Keratinocyte (primary cell): Measurements from ENCODE around the gene UBE2I.

Experiments
- EZH2 ChIP-seq: IDR thresholded peaks from one replicate; pipeline ENCODE4 v1.6.1; 2012; ENCODE audit warnings: inconsistent platforms, mild to moderate bottlenecking, low read length, moderate library complexity
- TF ChIP-seq, protein P1 (sequence below), 3 experiments: IDR thresholded peaks in 1 of 3; conservative IDR thresholded peaks in 1 of 3; optimal IDR thresholded peaks in 1 of 3; 2 replicates in 2 of 3; 3 replicates in 1 of 3; pipeline versions ENCODE3 to v1.5.1; 2011; ENCODE audit warnings: low read length in 3 of 3, mild to moderate bottlenecking in 3 of 3, moderate library complexity in 2 of 3, control low read depth in 1 of 3, inconsistent platforms in 1 of 3; ENCODE audit not compliant: insufficient read depth in 2 of 3; ENCODE audit errors: extremely low read depth in 1 of 3

DNA sequence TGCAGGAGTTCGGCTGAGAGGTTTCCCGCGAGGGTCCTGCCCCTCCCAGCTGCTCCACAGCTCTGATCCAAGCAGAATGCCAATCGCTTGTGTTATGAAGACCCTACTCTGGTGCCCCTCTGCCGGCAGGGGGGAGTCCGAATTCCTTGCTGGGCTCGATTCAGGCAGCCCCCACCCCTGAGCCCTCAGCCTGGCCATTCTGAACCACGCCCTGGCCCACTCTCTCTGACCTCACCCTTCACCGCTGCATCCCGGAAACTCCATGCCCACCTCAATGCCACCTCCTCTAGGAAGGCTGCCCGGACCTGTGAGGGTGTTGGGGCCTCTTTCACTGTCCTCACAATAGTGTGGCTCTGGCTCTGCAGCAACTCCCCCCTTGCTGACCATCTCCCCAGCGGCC lies 7.9 kb upstream of the UBE2I start:
- TF ChIP-seq, protein P1, sequence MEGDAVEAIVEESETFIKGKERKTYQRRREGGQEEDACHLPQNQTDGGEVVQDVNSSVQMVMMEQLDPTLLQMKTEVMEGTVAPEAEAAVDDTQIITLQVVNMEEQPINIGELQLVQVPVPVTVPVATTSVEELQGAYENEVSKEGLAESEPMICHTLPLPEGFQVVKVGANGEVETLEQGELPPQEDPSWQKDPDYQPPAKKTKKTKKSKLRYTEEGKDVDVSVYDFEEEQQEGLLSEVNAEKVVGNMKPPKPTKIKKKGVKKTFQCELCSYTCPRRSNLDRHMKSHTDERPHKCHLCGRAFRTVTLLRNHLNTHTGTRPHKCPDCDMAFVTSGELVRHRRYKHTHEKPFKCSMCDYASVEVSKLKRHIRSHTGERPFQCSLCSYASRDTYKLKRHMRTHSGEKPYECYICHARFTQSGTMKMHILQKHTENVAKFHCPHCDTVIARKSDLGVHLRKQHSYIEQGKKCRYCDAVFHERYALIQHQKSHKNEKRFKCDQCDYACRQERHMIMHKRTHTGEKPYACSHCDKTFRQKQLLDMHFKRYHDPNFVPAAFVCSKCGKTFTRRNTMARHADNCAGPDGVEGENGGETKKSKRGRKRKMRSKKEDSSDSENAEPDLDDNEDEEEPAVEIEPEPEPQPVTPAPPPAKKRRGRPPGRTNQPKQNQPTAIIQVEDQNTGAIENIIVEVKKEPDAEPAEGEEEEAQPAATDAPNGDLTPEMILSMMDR (optimal IDR thresholded peaks at IDR 0.05 in 1 of 3, IDR thresholded peaks at IDR 0.05 in 1 of 3, conservative IDR thresholded peaks at IDR 0.05 in 1 of 3; ENCODE audit: extremely low read depth in 1 of 3, insufficient read depth in 2 of 3, low read length in 3 of 3) = no peak
- TF ChIP-seq EZH2 = no peak
